A549 (cell line): ENCODE measurements around the gene KCNJ9.

Source experiments
- ATOH8 ChIP-seq: fragments of 250-450 bp; sonication (Bioruptor Pico); IDR thresholded peaks from 2 replicates; pipeline ENCODE4 v1.5.0; 2020; ENCODE audit warnings: low read depth, mild to moderate bottlenecking, moderate library complexity
- CTCF ChIP-seq: fragments of >200 bp; sonication (Bioruptor Twin); formaldehyde crosslinking; IDR thresholded peaks from 3 replicates; pipeline ENCODE4 v1.5.1; 2016
- MAX ChIP-seq: IDR thresholded peaks from 2 replicates; pipeline ENCODE4 v1.6.1; 2012
- POLR2A ChIP-seq: IDR thresholded peaks from 2 replicates; pipeline ENCODE4 v1.6.1; 2012; ENCODE audit warnings: mild to moderate bottlenecking, low read length
- REST ChIP-seq: fragments of 200-600 bp; sonication (generic); IDR thresholded peaks from 2 replicates; pipeline ENCODE4 v1.6.1; 2016; ENCODE audit warnings: antibody characterized with exemption, mild to moderate bottlenecking, moderate library complexity
- USF2 ChIP-seq: fragments of 450-650 bp; IDR thresholded peaks from 2 replicates; pipeline ENCODE4 v1.6.1; 2014; ENCODE audit warnings: antibody characterized with exemption
- ZSCAN20 ChIP-seq: fragments of 250-450 bp; sonication (Bioruptor Pico); IDR thresholded peaks from 2 replicates; pipeline ENCODE4 v1.8.0; 2022; ENCODE audit warnings: mild to moderate bottlenecking, moderate library complexity

GRCh38 chr1:160089883-160090282 lies 8.5 kb downstream of the KCNJ9 start:
- TF ChIP-seq POLR2A: no peak
- TF ChIP-seq CTCF: no peak
- TF ChIP-seq REST: no peak
- no peak for TF ChIP-seq USF2
- TF ChIP-seq MAX: no peak
- TF ChIP-seq ZSCAN20 (CRISPR knock-in tag): no peak
- no peak for TF ChIP-seq ATOH8 (CRISPR knock-in tag)
